Esophagus squamous epithelium (tissue), 5 donors: ENCODE data around the gene SINHCAF. TPM values are rescaled to one million over a fixed set of nuclear protein-coding genes. Genes with fewer than 3 reads are reported as not detected.
A peak's percentile ranks its signal among the peaks of the same experiment; 100 is the strongest.

ENCODE experiments used
- DNase-seq: peaks from one replicate; lab custom pipeline; 2025; lab: John Stamatoyannopoulos, UW
- H3K27ac ChIP-seq, 4 donors: fragments of 200-600 bp; sonication (generic); one replicate each; pipeline ENCODE4 v1.5.1; 2016 to 2019; ENCODE audit warnings: mild to moderate bottlenecking in 1 of 4
- H3K27me3 ChIP-seq, 4 donors: fragments of 200-600 bp; sonication (generic); 1 replicate in 3 of 4; 2 replicates in 1 of 4; pipeline versions ENCODE4 v1.5.1 to v1.6.0; 2017 to 2021; ENCODE audit warnings: antibody characterized with exemption in 1 of 4
- H3K36me3 ChIP-seq, 3 donors: fragments of 200-600 bp; sonication (generic); one replicate each; pipeline ENCODE4 v1.5.1; 2016 to 2019
- H3K4me1 ChIP-seq, 3 donors: fragments of 200-600 bp; sonication (generic); one replicate each; pipeline ENCODE4 v1.5.1; 2017 to 2019
- H3K4me3 ChIP-seq, 4 donors: fragments of 200-600 bp; sonication (generic); 1 replicate in 3 of 4; 2 replicates in 1 of 4; pipeline ENCODE4 v1.5.1; 2016 to 2019; ENCODE audit warnings: mild to moderate bottlenecking in 2 of 4, moderate library complexity in 1 of 4
- H3K9me3 ChIP-seq, 3 donors: fragments of 200-600 bp; sonication (generic); one replicate each; pipeline ENCODE4 v1.5.1; 2016 to 2019
- CTCF ChIP-seq, 6 experiments: fragments of 450-650 bp in 4 of 6; fragments of 200-600 bp in 2 of 6; sonication (generic) in 2 of 6; IDR thresholded peaks; one replicate each; pipeline ENCODE4 v1.5.1; 2016 to 2019; ENCODE audit warnings: antibody characterized with exemption in 6 of 6, mild to moderate bottlenecking in 4 of 6, moderate library complexity in 4 of 6
- POLR2A ChIP-seq, 4 donors: fragments of 450-650 bp; IDR thresholded peaks; one replicate each; pipeline ENCODE4 v1.6.1; 2017; ENCODE audit warnings: antibody characterized with exemption in 4 of 4, mild to moderate bottlenecking in 4 of 4, moderate library complexity in 3 of 4
- WGBS, 2 donors: methylation state at CpG; one replicate each; pipeline ENCODE4 v1.1.5; 2018; 5-methylcytosine and 5-hydroxymethylcytosine counted together
- intact Hi-C: fragments of 100-400 bp; cut with DNase I; formaldehyde crosslinking; loops from one replicate; pipeline ENCODE4 v1.15.0; 2022
- total RNA-seq, 4 donors: library from RNA; depleted of rRNA; stranded (reverse); fragments of >200 nt; gene quantifications; one replicate each; pipeline ENCODE4 v1.1.0, GENCODE V29; 2016
- donor health status: DM: yes; HTN: yes; CAD: no.

SINHCAF gene
- total RNA-seq, 4 donors from 2014 or later, result 52.2 to 71.9 (median 62.0) TPM

- H3K36me3 ChIP-seq, result no peaks in the 10 kb centered on the region
- H3K9me3 ChIP-seq, result no peaks in the 10 kb centered on the region
- H3K27ac ChIP-seq, result no peak overlapping the region
- TF ChIP-seq CTCF (IDR thresholded peaks at IDR 0.05) (no peak), POLR2A (IDR thresholded peaks at IDR 0.05) (no peak)
- DNase-seq, result no peak
- intact Hi-C loops, result no loop called here
- WGBS, 2 donors, result 75 to 83% methylated on average over 1 of the region's 1 CpG
- no peak overlapping the region for H3K4me3 ChIP-seq
- peaks cover 0 to 74% (median 9%) of the 10 kb centered on the region in 3 donors for H3K4me1 ChIP-seq
- H3K27me3 ChIP-seq, result no peaks in the 10 kb centered on the region
Observed at GRCh38 chr12:31321897-31322228, 4.1 kb downstream of the SINHCAF start.

DNA sequence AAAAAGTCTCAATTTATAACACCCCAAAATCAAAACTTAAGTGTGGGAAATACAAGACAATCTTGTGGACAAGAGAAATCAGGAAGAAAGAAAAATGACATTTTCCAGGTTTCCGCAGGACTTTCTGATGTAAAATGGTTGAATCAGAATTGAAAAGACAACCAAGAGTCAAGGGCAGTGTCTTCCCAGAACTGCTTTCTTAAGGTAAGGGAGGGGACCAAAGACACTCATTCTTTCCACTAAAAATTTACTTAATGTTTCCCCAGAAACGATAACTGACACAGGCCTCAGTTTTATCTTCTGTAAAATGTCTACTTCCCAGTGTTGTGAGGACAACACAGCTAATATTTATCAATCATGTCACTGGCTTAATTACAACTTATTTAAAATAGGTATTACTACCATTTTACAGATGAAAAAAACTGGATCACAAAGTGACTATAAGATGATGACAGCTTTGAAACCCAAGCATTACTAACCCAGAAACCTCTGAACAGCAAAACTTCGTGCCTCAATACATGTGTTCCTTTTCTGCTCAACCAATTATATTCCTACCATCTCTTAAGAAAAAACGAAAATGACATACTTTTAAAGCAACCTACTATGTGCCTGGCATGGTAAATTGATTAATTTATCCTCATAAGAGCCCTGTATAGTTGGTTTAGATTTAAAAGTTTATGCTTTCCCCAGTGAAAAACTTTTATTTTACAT, 4.6 kb downstream of the SINHCAF start:
- Histone ChIP-seq H3K9me3 (no peaks in the 10 kb centered on the region), H3K36me3 (no peaks in the 10 kb centered on the region), H3K4me3 (no peak overlapping the region), H3K27ac (no peak overlapping the region), H3K4me1 (peaks cover 0 to 74% (median 13%) of the 10 kb centered on the region in 3 donors), H3K27me3 (no peaks in the 10 kb centered on the region)
- DNase-seq, result no peak
- 49 to 53% methylated on average over 4 of the region's 4 CpGs for WGBS, 2 donors
- intact Hi-C loops, result no loop called here
- TF ChIP-seq POLR2A (IDR thresholded peaks at IDR 0.05) (no peak), CTCF (IDR thresholded peaks at IDR 0.05) (no peak)

- no peaks in the 10 kb centered on the region for H3K27me3 ChIP-seq
- no peak overlapping the region for H3K4me3 ChIP-seq
- H3K9me3 ChIP-seq, result no peaks in the 10 kb centered on the region
- no peaks in the 10 kb centered on the region for H3K36me3 ChIP-seq
- TF ChIP-seq CTCF (IDR thresholded peaks at IDR 0.05) (no peak), POLR2A (IDR thresholded peaks at IDR 0.05) (no peak)
- intact Hi-C loops, result no loop called here
- no peak overlapping the region for H3K27ac ChIP-seq
- H3K4me1 ChIP-seq, result peaks cover 5 to 89% (median 16%) of the 10 kb centered on the region in 3 donors
- DNase-seq, result no peak
- WGBS, 2 donors, result 88 to 93% methylated on average over 2 of the region's 2 CpGs
Observed at GRCh38 chr12:31318657-31319269, 7.2 kb downstream of the SINHCAF start.

DNA sequence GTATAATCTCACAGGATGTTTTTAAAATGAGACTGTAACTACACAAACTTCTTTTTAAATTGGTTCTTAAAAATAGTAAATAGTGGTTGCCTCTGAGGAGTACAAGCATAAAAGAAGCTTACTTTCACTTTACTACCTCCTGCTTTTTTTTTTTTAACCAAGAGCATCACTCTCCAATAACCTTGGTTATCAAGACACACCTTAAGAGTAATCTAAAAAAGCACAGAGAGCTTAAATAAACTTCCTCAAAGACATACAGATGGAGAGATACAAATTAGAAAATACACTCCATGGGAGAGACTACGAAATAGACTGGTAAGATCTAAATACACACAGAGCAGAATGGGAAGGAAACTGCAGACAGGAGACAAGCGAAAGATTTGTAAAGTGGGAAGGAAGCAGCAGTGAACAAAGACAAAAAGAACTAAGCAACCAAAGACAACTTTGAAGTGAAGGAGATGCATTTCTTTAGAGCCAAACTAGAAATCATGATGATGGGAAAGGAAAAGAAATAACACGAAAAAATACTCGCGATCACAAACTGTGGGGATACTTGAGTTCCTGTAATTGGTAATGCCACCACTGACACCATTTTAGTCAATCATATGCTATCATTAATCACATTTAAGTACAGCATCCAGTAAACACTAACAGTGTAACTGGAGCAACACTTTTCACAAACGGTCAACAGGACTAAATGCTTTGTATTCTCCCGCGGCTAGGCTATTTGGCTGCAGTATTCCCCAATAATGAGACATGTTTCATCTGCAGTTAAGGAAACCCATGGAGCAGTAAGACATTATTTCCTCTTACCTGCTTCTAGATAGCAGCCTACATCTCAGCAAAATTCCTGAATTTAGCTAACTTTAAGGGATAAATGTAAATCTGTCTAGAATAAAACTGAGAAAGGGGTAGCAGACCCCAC, 8.2 kb downstream of the SINHCAF start:
- no peak for DNase-seq
- Histone ChIP-seq H3K4me1 (peaks cover 5 to 79% (median 16%) of the 10 kb centered on the region in 3 donors), H3K4me3 (peak overlapping the region in 3 of 4 donors; percentile 26 to 56 (median 28)), H3K9me3 (no peaks in the 10 kb centered on the region), H3K27me3 (no peaks in the 10 kb centered on the region), H3K27ac (peak overlapping the region; percentile 7 to 65 (median 40)), H3K36me3 (no peaks in the 10 kb centered on the region)
- intact Hi-C loops, result no loop called here
- WGBS, 2 donors, result 12 to 16% methylated on average over 8 of the region's 8 CpGs
- no peak for TF ChIP-seq CTCF (IDR thresholded peaks at IDR 0.05)
